Loucy (cell line): ENCODE measurements around the gene EBF3.

Experiments used
- CTCF ChIP-seq: fragments of 200-600 bp; sonication (generic); conservative IDR thresholded peaks from 2 replicates; pipeline ENCODE4 v1.5.1; 2014; ENCODE audit warnings: mild to moderate bottlenecking, antibody characterized with exemption, low read length
- EZH2phosphoT487 ChIP-seq: fragments of 200-600 bp; IDR thresholded peaks from 2 replicates; pipeline ENCODE4 v1.6.1; 2018; ENCODE audit warnings: antibody characterized with exemption, mild to moderate bottlenecking, moderate library complexity, borderline replicate concordance

- TF ChIP-seq CTCF (no peak), EZH2phosphoT487 (no peak)
Observed at GRCh38 chr10:129949411-129949810, 14.7 kb downstream of the EBF3 start.
